SK-N-SH treated with all-trans-retinoic acid at 6 μM for 48 hours (cell line): ENCODE data around the gene RRAD.

ENCODE experiments used
- ATAC-seq: fragments of 200-7000 bp; cut with Tn5 transposase; 3 replicates; pipeline ENCODE4 v1.9.1; 2020; ENCODE audit warnings: mild to moderate bottlenecking, moderate library complexity
- ARNTL ChIP-seq: fragments of 450-650 bp; formaldehyde crosslinking; IDR thresholded peaks from 2 replicates; pipeline ENCODE4 v1.5.0; 2020; ENCODE audit warnings: low read depth, mild to moderate bottlenecking, moderate library complexity, borderline replicate concordance
- BACH2 ChIP-seq: fragments of 250-450 bp; sonication (Bioruptor Pico); IDR thresholded peaks from 2 replicates; pipeline ENCODE4 v1.9.0; 2021; ENCODE audit warnings: mild to moderate bottlenecking, borderline replicate concordance
- CSDC2 ChIP-seq: fragments of 250-450 bp; sonication (Bioruptor Pico); IDR thresholded peaks from 2 replicates; pipeline ENCODE4 v1.5.0; 2020; ENCODE audit warnings: mild to moderate bottlenecking, moderate library complexity
- ESRRG ChIP-seq: fragments of 250-450 bp; sonication (Bioruptor Pico); IDR thresholded peaks from 2 replicates; pipeline ENCODE4 v1.6.1; 2021; ENCODE audit warnings: mild to moderate bottlenecking
- GLIS3 ChIP-seq: fragments of 250-450 bp; sonication (Bioruptor Pico); IDR thresholded peaks from 2 replicates; pipeline ENCODE4 v1.5.0; 2020; ENCODE audit warnings: mild to moderate bottlenecking, moderate library complexity
- ISL1 ChIP-seq: fragments of 250-450 bp; sonication (Bioruptor Pico); IDR thresholded peaks from 2 replicates; pipeline ENCODE4 v2.1.2; 2022; ENCODE audit warnings: mild to moderate bottlenecking, moderate library complexity
- OSR1 ChIP-seq: fragments of 250-450 bp; sonication (Bioruptor Pico); IDR thresholded peaks from 2 replicates; pipeline ENCODE4 v1.8.0; 2022; ENCODE audit warnings: moderate library complexity, mild to moderate bottlenecking, inconsistent platforms
- PPARA ChIP-seq: fragments of 250-450 bp; sonication (Bioruptor Pico); IDR thresholded peaks from 2 replicates; pipeline ENCODE4 v1.5.0; 2020; ENCODE audit warnings: mild to moderate bottlenecking, borderline replicate concordance
- SNAI2 ChIP-seq: fragments of 250-450 bp; sonication (Bioruptor Pico); IDR thresholded peaks from 2 replicates; pipeline ENCODE4 v1.5.0; 2020; ENCODE audit warnings: mild to moderate bottlenecking, moderate library complexity
- TCF4 ChIP-seq: fragments of 250-450 bp; sonication (Bioruptor Pico); IDR thresholded peaks from 2 replicates; pipeline ENCODE4 v1.8.0; 2021; ENCODE audit warnings: mild to moderate bottlenecking, moderate library complexity, borderline replicate concordance
- TOX ChIP-seq: fragments of 250-450 bp; sonication (Bioruptor Pico); IDR thresholded peaks from 2 replicates; pipeline ENCODE4 v1.8.0; 2021; ENCODE audit warnings: mild to moderate bottlenecking, moderate library complexity, borderline replicate concordance
- ZC3H10 ChIP-seq: fragments of 250-450 bp; sonication (Bioruptor Pico); IDR thresholded peaks from 2 replicates; pipeline ENCODE4 v1.5.1; 2021; ENCODE audit warnings: mild to moderate bottlenecking, moderate library complexity
- ZFP3 ChIP-seq: fragments of 250-450 bp; sonication (Bioruptor Pico); IDR thresholded peaks from 2 replicates; pipeline ENCODE4 v1.5.0; 2020; ENCODE audit warnings: mild to moderate bottlenecking, moderate library complexity
- ZFP30 ChIP-seq: fragments of 450-650 bp; formaldehyde crosslinking; IDR thresholded peaks from 2 replicates; pipeline ENCODE4 v1.5.0; 2022; ENCODE audit warnings: mild to moderate bottlenecking, moderate library complexity
- ZNF565 ChIP-seq: fragments of 450-650 bp; formaldehyde crosslinking; conservative IDR thresholded peaks from 2 replicates; pipeline ENCODE4 v1.5.0; 2020; ENCODE audit warnings: low read depth, mild to moderate bottlenecking, moderate library complexity
- ZNF8 ChIP-seq: fragments of 450-650 bp; formaldehyde crosslinking; IDR thresholded peaks from 2 replicates; pipeline ENCODE4 v1.5.0; 2020; ENCODE audit warnings: mild to moderate bottlenecking, moderate library complexity
- TF ChIP-seq, protein P1 (sequence below): fragments of 250-450 bp; sonication (Bioruptor Pico); IDR thresholded peaks from 2 replicates; pipeline ENCODE4 v1.5.1; 2020; ENCODE audit warnings: low read depth, mild to moderate bottlenecking, moderate library complexity
- TF ChIP-seq, protein P2 (sequence below): fragments of 250-450 bp; sonication (Bioruptor Pico); IDR thresholded peaks from 2 replicates; pipeline ENCODE4 v1.5.1; 2021; ENCODE audit warnings: mild to moderate bottlenecking, moderate library complexity
- TF ChIP-seq, protein P3 (sequence below): fragments of 250-450 bp; sonication (Bioruptor Pico); IDR thresholded peaks from 2 replicates; pipeline ENCODE4 v1.8.0; 2020; ENCODE audit warnings: mild to moderate bottlenecking, moderate library complexity, borderline replicate concordance
- TF ChIP-seq, protein P4 (sequence below): fragments of 250-450 bp; sonication (Bioruptor Pico); IDR thresholded peaks from 2 replicates; pipeline ENCODE4 v1.5.0; 2020; ENCODE audit warnings: mild to moderate bottlenecking, moderate library complexity

The RRAD gene

DNA sequence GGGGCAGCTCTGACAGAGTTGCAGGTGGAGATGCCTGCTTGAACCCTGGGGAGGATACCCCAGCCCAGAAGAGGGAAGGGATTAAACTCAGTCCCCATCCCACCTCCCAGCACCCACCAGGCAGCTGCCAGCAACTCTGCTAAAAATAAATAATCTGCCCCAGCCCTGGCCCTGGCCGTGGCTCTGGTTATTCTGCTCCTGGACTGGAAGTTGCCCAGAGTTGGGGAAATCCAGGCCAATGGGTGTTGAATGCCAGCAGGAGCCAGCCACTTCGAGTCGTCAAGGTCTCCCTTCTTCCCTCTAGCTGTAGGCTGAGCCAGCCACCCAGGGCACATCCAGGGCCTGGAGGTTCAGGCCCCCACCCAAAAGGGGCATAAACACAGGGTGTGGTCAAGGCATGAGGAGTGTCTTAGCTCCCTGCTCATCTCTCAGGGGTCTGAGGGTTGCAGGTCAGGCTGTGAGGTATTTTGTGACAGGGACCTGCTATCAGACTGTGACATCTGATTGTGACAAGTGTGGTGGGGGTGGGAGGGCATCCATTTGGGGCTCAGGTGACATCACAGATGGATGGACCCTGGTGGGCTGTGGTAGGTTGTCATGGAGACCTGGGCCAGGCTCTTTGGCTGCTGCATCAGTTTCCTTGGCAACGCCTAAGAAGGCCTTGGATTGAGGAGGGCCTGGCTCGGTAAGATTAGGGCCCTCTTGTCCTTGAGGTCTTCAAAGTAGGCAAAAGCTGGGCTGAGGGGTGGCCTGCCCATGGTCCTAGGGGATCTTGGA, 1.0 kb upstream of the RRAD start:
- peak; percentile 2; the same call in 2 of the 3 replicates for ATAC-seq
- TF ChIP-seq PPARA (CRISPR knock-in tag) (no peak), SNAI2 (CRISPR knock-in tag) (no peak), ARNTL (CRISPR knock-in tag) (no peak), CSDC2 (CRISPR knock-in tag) (no peak), ZNF565 (CRISPR knock-in tag) (no peak), ZFP3 (CRISPR knock-in tag) (no peak)
- TF ChIP-seq, protein P1, sequence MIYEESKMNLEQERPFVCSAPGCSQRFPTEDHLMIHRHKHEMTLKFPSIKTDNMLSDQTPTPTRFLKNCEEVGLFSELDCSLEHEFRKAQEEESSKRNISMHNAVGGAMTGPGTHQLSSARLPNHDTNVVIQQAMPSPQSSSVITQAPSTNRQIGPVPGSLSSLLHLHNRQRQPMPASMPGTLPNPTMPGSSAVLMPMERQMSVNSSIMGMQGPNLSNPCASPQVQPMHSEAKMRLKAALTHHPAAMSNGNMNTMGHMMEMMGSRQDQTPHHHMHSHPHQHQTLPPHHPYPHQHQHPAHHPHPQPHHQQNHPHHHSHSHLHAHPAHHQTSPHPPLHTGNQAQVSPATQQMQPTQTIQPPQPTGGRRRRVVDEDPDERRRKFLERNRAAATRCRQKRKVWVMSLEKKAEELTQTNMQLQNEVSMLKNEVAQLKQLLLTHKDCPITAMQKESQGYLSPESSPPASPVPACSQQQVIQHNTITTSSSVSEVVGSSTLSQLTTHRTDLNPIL = no peak
- TF ChIP-seq, protein P2, sequence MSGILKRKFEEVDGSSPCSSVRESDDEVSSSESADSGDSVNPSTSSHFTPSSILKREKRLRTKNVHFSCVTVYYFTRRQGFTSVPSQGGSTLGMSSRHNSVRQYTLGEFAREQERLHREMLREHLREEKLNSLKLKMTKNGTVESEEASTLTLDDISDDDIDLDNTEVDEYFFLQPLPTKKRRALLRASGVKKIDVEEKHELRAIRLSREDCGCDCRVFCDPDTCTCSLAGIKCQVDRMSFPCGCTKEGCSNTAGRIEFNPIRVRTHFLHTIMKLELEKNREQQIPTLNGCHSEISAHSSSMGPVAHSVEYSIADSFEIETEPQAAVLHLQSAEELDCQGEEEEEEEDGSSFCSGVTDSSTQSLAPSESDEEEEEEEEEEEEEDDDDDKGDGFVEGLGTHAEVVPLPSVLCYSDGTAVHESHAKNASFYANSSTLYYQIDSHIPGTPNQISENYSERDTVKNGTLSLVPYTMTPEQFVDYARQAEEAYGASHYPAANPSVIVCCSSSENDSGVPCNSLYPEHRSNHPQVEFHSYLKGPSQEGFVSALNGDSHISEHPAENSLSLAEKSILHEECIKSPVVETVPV = no peak
- TF ChIP-seq, all 23 proteins: peak for 0

DNA sequence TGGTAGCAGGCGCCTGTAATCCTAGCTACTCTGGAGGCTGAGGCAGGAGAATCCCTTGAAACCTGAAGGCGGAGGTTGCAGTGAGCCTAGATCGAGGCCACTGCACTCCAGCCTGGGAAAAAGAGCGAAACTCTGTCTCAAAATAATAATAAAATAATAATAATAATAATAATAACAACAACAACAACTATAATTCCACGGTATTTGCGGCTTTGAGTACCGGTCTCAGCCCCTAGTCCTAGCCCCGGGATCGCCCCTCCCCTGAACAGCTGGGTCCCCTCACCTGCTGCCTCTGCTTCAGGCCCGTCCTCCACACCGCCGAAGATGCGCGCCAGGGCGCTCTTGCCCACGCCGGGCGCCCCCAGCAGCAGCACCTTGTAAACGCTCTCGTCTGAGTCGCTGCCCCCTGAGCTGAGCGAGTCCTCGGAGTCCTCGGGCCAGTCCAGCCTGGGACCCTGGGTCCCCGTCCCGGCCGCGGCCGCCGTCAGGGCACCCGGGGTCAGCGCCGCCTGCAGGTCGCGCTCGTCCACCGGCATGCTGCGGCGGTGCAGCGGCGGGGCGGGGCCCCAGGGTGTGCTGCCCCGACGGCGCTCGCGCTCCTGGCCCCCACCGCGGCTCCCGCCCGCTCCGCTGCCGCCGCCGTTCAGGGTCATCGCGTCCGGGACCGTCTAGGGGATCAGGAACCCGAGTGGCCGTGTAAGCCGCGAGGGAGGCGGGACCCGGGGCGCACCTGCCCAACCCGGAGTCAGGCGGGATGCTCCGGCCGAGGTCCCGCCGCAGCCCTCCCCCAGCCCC, 611 bp downstream of the RRAD start:
- ATAC-seq = peak; percentile 45

More for the DNA sequence above, 611 bp downstream of the RRAD start:
- TF ChIP-seq ZNF8 (CRISPR knock-in tag) (no peak), BACH2 (CRISPR knock-in tag) (no peak), TOX (CRISPR knock-in tag) (no peak), ZC3H10 (no peak), SNAI2 (CRISPR knock-in tag) (no peak), ZFP3 (CRISPR knock-in tag) (no peak), PPARA (CRISPR knock-in tag) (no peak), ARNTL (CRISPR knock-in tag) (no peak), OSR1 (CRISPR knock-in tag) (no peak), ESRRG (no peak), ZFP30 (CRISPR knock-in tag) (no peak), ISL1 (no peak), CSDC2 (CRISPR knock-in tag) (no peak), TCF4 (CRISPR knock-in tag) (no peak), GLIS3 (CRISPR knock-in tag) (no peak)
- TF ChIP-seq, protein P2 = no peak
- TF ChIP-seq, protein P3, sequence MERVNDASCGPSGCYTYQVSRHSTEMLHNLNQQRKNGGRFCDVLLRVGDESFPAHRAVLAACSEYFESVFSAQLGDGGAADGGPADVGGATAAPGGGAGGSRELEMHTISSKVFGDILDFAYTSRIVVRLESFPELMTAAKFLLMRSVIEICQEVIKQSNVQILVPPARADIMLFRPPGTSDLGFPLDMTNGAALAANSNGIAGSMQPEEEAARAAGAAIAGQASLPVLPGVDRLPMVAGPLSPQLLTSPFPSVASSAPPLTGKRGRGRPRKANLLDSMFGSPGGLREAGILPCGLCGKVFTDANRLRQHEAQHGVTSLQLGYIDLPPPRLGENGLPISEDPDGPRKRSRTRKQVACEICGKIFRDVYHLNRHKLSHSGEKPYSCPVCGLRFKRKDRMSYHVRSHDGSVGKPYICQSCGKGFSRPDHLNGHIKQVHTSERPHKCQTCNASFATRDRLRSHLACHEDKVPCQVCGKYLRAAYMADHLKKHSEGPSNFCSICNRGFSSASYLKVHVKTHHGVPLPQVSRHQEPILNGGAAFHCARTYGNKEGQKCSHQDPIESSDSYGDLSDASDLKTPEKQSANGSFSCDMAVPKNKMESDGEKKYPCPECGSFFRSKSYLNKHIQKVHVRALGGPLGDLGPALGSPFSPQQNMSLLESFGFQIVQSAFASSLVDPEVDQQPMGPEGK = no peak
- TF ChIP-seq, protein P4, sequence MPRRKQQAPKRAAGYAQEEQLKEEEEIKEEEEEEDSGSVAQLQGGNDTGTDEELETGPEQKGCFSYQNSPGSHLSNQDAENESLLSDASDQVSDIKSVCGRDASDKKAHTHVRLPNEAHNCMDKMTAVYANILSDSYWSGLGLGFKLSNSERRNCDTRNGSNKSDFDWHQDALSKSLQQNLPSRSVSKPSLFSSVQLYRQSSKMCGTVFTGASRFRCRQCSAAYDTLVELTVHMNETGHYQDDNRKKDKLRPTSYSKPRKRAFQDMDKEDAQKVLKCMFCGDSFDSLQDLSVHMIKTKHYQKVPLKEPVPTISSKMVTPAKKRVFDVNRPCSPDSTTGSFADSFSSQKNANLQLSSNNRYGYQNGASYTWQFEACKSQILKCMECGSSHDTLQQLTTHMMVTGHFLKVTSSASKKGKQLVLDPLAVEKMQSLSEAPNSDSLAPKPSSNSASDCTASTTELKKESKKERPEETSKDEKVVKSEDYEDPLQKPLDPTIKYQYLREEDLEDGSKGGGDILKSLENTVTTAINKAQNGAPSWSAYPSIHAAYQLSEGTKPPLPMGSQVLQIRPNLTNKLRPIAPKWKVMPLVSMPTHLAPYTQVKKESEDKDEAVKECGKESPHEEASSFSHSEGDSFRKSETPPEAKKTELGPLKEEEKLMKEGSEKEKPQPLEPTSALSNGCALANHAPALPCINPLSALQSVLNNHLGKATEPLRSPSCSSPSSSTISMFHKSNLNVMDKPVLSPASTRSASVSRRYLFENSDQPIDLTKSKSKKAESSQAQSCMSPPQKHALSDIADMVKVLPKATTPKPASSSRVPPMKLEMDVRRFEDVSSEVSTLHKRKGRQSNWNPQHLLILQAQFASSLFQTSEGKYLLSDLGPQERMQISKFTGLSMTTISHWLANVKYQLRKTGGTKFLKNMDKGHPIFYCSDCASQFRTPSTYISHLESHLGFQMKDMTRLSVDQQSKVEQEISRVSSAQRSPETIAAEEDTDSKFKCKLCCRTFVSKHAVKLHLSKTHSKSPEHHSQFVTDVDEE (CRISPR knock-in tag) = no peak
- TF ChIP-seq, protein P1 = no peak
